Hepatocyte (in vitro differentiated cells): ENCODE data around the gene LACTBL1.

Source experiments
- CTCF ChIP-seq: fragments of 200-600 bp; sonication (generic); IDR thresholded peaks from 2 replicates; pipeline ENCODE4 v1.5.1; 2016; ENCODE audit warnings: antibody characterized with exemption, mild to moderate bottlenecking; ENCODE audit not compliant: poor library complexity
- EZH2phosphoT487 ChIP-seq: fragments of 200-600 bp; sonication (generic); IDR thresholded peaks from one replicate; pipeline ENCODE4 v1.6.1; 2018; ENCODE audit warnings: antibody characterized with exemption, mild to moderate bottlenecking, low read depth, moderate library complexity; ENCODE audit not compliant: unreplicated experiment, severe bottlenecking

GRCh38 chr1:22972760-22973159 is at the start of gene LACTBL1:
- TF ChIP-seq CTCF (no peak), EZH2phosphoT487 (no peak)
